Cardiac muscle cell (in vitro differentiated cells and primary cell): ENCODE data around the gene ITGBL1. TPM values are rescaled to one million over a fixed set of nuclear protein-coding genes. Genes with fewer than 3 reads are reported as not detected.

Experiments
- DNase-seq, 2 donors: peaks; one replicate each; pipeline versions ENCODE4 v3.0.0 to v3.0.0-alpha.2; 2010 to 2017; ENCODE audit warnings: low read depth in 1 of 2, low spot score in 1 of 2
- H3K27ac ChIP-seq: fragments of 200-600 bp; sonication (generic); 2 replicates; pipeline ENCODE4 v1.5.1; 2016
- H3K27me3 ChIP-seq: fragments of 200-600 bp; sonication (generic); 2 replicates; pipeline ENCODE4 v1.6.0; 2016; ENCODE audit warnings: control low read depth
- H3K36me3 ChIP-seq: fragments of 200-600 bp; sonication (generic); 2 replicates; pipeline ENCODE4 v1.5.1; 2016; ENCODE audit warnings: control low read depth
- H3K4me1 ChIP-seq: fragments of 200-600 bp; sonication (generic); 2 replicates; pipeline ENCODE4 v1.8.1; 2017; ENCODE audit warnings: low read depth, mild to moderate bottlenecking, mixed run types
- H3K4me3 ChIP-seq: fragments of 200-600 bp; sonication (generic); 2 replicates; pipeline ENCODE4 v1.5.1; 2016; ENCODE audit warnings: mild to moderate bottlenecking
- H3K9me3 ChIP-seq: fragments of 200-600 bp; sonication (generic); 2 replicates; pipeline ENCODE4 v1.5.1; 2017; ENCODE audit warnings: low read depth, mild to moderate bottlenecking, control low read depth
- polyA plus RNA-seq: library from polyadenylated mRNA; unstranded; fragments of >200 nt; fragmentation: Nextera tagmentation; extraction: Ambion mirVana; gene quantifications from 2 replicates; pipeline ENCODE4 v1.2.1, GENCODE V29; 2016
- total RNA-seq: library from RNA; depleted of rRNA; stranded (reverse); fragments of >200 nt; gene quantifications from 2 replicates; pipeline ENCODE4 v1.2.3, GENCODE V29; 2016
- TF ChIP-seq, protein P1 (sequence below): IDR thresholded peaks from 2 replicates; pipeline ENCODE4 v1.5.1; 2012; ENCODE audit warnings: low read depth, mild to moderate bottlenecking, low read length

Gene ITGBL1
- total and polyA plus RNA-seq, 2 experiments from 2014 or later: not detected

- DNase-seq: no peak
- Histone ChIP-seq H3K9me3 (no peaks in the 10 kb centered on the region), H3K4me1 (no peaks in the 10 kb centered on the region), H3K27ac (no peak overlapping the region), H3K36me3 (no peaks in the 10 kb centered on the region), H3K4me3 (no peak overlapping the region), H3K27me3 (no peaks in the 10 kb centered on the region)
- TF ChIP-seq, protein P1, sequence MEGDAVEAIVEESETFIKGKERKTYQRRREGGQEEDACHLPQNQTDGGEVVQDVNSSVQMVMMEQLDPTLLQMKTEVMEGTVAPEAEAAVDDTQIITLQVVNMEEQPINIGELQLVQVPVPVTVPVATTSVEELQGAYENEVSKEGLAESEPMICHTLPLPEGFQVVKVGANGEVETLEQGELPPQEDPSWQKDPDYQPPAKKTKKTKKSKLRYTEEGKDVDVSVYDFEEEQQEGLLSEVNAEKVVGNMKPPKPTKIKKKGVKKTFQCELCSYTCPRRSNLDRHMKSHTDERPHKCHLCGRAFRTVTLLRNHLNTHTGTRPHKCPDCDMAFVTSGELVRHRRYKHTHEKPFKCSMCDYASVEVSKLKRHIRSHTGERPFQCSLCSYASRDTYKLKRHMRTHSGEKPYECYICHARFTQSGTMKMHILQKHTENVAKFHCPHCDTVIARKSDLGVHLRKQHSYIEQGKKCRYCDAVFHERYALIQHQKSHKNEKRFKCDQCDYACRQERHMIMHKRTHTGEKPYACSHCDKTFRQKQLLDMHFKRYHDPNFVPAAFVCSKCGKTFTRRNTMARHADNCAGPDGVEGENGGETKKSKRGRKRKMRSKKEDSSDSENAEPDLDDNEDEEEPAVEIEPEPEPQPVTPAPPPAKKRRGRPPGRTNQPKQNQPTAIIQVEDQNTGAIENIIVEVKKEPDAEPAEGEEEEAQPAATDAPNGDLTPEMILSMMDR: no peak
Observed at GRCh38 chr13:101647760-101648159, 195.3 kb downstream of the ITGBL1 start.

DNA sequence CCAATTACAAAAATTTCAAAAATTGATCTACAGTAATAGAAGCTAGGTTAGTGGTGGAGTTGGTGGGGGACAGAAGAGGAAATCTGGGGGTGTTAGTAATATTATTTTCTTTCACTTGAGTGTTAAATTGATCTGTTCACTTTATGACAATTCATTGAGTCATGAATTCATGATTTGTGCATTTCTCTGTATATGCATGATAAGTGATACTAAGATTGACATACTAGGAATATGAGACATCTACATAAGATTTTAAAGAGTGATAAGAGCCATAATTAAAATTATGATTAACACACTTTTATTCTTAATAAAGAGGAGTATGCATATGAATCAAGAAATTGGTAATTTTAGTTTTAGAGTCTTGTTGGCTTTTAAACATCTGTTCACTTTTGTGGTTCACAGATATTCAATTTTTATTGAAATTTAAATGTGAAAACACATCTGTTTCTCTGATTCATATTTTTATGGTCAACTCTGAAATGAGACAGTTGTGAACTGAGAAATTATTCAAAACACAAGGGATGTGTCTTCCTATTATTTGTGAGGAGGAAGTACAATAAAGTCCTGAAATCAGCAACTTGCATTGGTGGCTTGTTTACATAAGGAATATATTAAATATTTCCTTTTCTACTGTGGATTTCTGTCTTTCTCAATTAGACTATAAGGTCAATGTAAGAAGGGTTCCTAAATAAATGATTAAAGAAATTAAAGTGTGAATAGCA, 196.5 kb downstream of the ITGBL1 start:
- no peaks in the 10 kb centered on the region for H3K27me3 ChIP-seq
- H3K4me1 ChIP-seq: no peaks in the 10 kb centered on the region
- TF ChIP-seq, protein P1: no peak
- no peak for DNase-seq
- H3K27ac ChIP-seq: no peak overlapping the region
- no peaks in the 10 kb centered on the region for H3K9me3 ChIP-seq
- no peaks in the 10 kb centered on the region for H3K36me3 ChIP-seq
- no peak overlapping the region for H3K4me3 ChIP-seq

GRCh38 chr13:101649488-101650126, 197.1 kb downstream of the ITGBL1 start:
- peak in 1 of 2 donors; percentile 53 for DNase-seq
- H3K4me1 ChIP-seq: no peaks in the 10 kb centered on the region
- no peaks in the 10 kb centered on the region for H3K27me3 ChIP-seq
- TF ChIP-seq, protein P1: no peak
- no peaks in the 10 kb centered on the region for H3K9me3 ChIP-seq
- H3K27ac ChIP-seq: no peak overlapping the region
- H3K36me3 ChIP-seq: no peaks in the 10 kb centered on the region
- H3K4me3 ChIP-seq: no peak overlapping the region

DNA sequence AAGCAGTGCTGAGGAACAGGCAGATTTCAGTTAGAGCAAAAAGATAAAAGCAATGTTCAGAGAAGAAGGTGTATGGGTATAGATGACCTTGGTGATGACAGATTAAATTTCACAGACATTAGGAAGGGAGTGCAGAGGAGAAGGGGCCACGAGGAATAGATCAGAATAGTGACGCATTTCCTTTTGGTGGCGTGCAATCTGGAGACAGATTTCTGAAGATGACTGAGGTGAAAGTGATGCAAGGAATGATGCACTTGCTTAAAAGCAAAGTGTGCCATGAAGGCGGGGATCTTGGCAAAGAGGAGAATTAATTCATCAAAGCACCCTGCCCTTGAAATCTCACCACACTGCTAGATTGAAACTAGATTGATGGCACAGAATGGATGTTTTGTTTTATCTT, 202.4 kb downstream of the ITGBL1 start:
- peak in 1 of 2 donors; percentile 1 for DNase-seq

DNA sequence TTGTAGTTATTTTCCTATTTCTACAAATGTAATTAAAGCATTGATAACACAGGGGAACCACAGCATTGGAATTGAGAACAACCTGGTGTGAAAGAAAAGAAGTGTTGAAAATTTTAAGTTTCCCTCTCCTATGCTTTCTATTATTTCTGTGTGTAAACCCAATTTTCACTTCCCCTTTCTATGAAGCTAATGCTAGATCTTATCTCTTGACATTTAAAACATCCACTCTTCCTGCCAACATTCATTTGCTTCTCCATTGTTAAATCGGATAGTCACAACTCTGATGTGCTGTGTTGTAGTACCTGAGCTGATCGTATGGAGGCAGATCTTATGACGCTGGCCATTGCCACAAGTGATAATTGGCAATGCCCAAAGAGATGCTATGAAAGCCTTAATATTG, 203.0 kb downstream of the ITGBL1 start:
- H3K4me1 ChIP-seq: no peaks in the 10 kb centered on the region
- H3K36me3 ChIP-seq: no peaks in the 10 kb centered on the region
- TF ChIP-seq, protein P1: no peak
- no peak overlapping the region for H3K4me3 ChIP-seq
- DNase-seq: no peak
- no peaks in the 10 kb centered on the region for H3K27me3 ChIP-seq
- H3K27ac ChIP-seq: no peak overlapping the region
- H3K9me3 ChIP-seq: no peaks in the 10 kb centered on the region

More for the DNA sequence above, 202.4 kb downstream of the ITGBL1 start:
- H3K9me3 ChIP-seq: no peaks in the 10 kb centered on the region
- H3K27me3 ChIP-seq: no peaks in the 10 kb centered on the region
- no peaks in the 10 kb centered on the region for H3K36me3 ChIP-seq
- H3K4me1 ChIP-seq: no peaks in the 10 kb centered on the region
- no peak overlapping the region for H3K4me3 ChIP-seq
- TF ChIP-seq, protein P1: no peak
- no peak overlapping the region for H3K27ac ChIP-seq
